ENCODE measurements around the gene ASTN2. TPM values are rescaled to one million over a fixed set of nuclear protein-coding genes. Genes with fewer than 3 reads are reported as not detected.

ASTN2 gene
- total RNA-seq, 4 donors from 2014 or later: 4.0 to 7.0 (median 4.9) TPM

- no peak overlapping the region for H3K4me3 ChIP-seq
- H3K4me1 ChIP-seq: no peaks in the 10 kb centered on the region
- no peak overlapping the region for H3K27ac ChIP-seq
- H3K9me3 ChIP-seq: peaks cover 0 to 5% (median 0%) of the 10 kb centered on the region in 3 donors
- no peaks in the 10 kb centered on the region for H3K36me3 ChIP-seq
- no peak for ATAC-seq
- no peak for TF ChIP-seq POLR2AphosphoS5 (IDR thresholded peaks at IDR 0.05)
- TF ChIP-seq POLR2A (IDR thresholded peaks at IDR 0.05): no peak
- no peak for TF ChIP-seq CTCF (IDR thresholded peaks at IDR 0.05)
- no peak for TF ChIP-seq EP300 (IDR thresholded peaks at IDR 0.05)
- 25 to 50% methylated on average over 1 of the region's 1 CpG for WGBS, 2 donors (ENCODE audit: low coverage in 1 of 2)
- no peaks in the 10 kb centered on the region for H3K27me3 ChIP-seq
These were observed 71.4 kb downstream of the ASTN2 start for GRCh38 chr9:117343427-117343826.

- TF ChIP-seq EP300 (IDR thresholded peaks at IDR 0.05): no peak
- no peak for TF ChIP-seq POLR2AphosphoS5 (IDR thresholded peaks at IDR 0.05)
- no peak for TF ChIP-seq CTCF (IDR thresholded peaks at IDR 0.05)
- no peak for TF ChIP-seq POLR2A (IDR thresholded peaks at IDR 0.05)
These were observed 73.7 kb downstream of the ASTN2 start for GRCh38 chr9:117341151-117341550.

GRCh38 chr9:117340422-117340821, 74.4 kb downstream of the ASTN2 start:
- WGBS, 2 donors (ENCODE audit: low coverage in 1 of 2): 75 to 95% methylated on average over 1 to 3 of the region's 4 CpGs
- Histone ChIP-seq H3K27ac (no peak overlapping the region), H3K36me3 (no peaks in the 10 kb centered on the region), H3K4me3 (no peak overlapping the region), H3K27me3 (no peaks in the 10 kb centered on the region), H3K9me3 (peaks cover 0 to 5% (median 0%) of the 10 kb centered on the region in 3 donors), H3K4me1 (no peaks in the 10 kb centered on the region)
- no peak for ATAC-seq
- TF ChIP-seq CTCF (IDR thresholded peaks at IDR 0.05) (no peak), POLR2A (IDR thresholded peaks at IDR 0.05) (no peak), EP300 (IDR thresholded peaks at IDR 0.05) (no peak), POLR2AphosphoS5 (IDR thresholded peaks at IDR 0.05) (no peak)

More at GRCh38 chr9:117341151-117341550, 73.7 kb downstream of the ASTN2 start:
- 44% methylated on average over 2 of the region's 2 CpGs for WGBS, 2 donors (ENCODE audit: low coverage in 1 of 2)
- ATAC-seq: no peak
- no peaks in the 10 kb centered on the region for H3K36me3 ChIP-seq
- no peaks in the 10 kb centered on the region for H3K4me1 ChIP-seq
- H3K27ac ChIP-seq: no peak overlapping the region
- H3K4me3 ChIP-seq: no peak overlapping the region
- peaks cover 0 to 5% (median 0%) of the 10 kb centered on the region in 3 donors for H3K9me3 ChIP-seq
- H3K27me3 ChIP-seq: no peaks in the 10 kb centered on the region

- no peak for TF ChIP-seq CTCF (IDR thresholded peaks at IDR 0.05)
- TF ChIP-seq POLR2A (IDR thresholded peaks at IDR 0.05): no peak
- no peak for TF ChIP-seq POLR2AphosphoS5 (IDR thresholded peaks at IDR 0.05)
- TF ChIP-seq EP300 (IDR thresholded peaks at IDR 0.05): no peak
- H3K4me3 ChIP-seq: no peak overlapping the region
- no peaks in the 10 kb centered on the region for H3K4me1 ChIP-seq
- 0 to 40% methylated on average over 1 to 2 of the region's 2 CpGs for WGBS, 2 donors (ENCODE audit: low coverage in 1 of 2)
- no peak overlapping the region for H3K27ac ChIP-seq
- H3K27me3 ChIP-seq: no peaks in the 10 kb centered on the region
- ATAC-seq: no peak
- H3K36me3 ChIP-seq: no peaks in the 10 kb centered on the region
- H3K9me3 ChIP-seq: no peaks in the 10 kb centered on the region
These were observed 78.9 kb downstream of the ASTN2 start for GRCh38 chr9:117335837-117336433.

- Histone ChIP-seq H3K9me3 (no peaks in the 10 kb centered on the region), H3K27ac (no peak overlapping the region), H3K4me1 (no peaks in the 10 kb centered on the region), H3K27me3 (no peaks in the 10 kb centered on the region), H3K4me3 (no peak overlapping the region), H3K36me3 (no peaks in the 10 kb centered on the region)
- no peak for TF ChIP-seq POLR2AphosphoS5 (IDR thresholded peaks at IDR 0.05)
- TF ChIP-seq CTCF (IDR thresholded peaks at IDR 0.05): no peak
- TF ChIP-seq EP300 (IDR thresholded peaks at IDR 0.05): no peak
- no peak for TF ChIP-seq POLR2A (IDR thresholded peaks at IDR 0.05)
- 83 to 86% methylated on average over 1 to 2 of the region's 2 CpGs for WGBS, 2 donors (ENCODE audit: low coverage in 1 of 2)
- ATAC-seq: no peak
These were observed 80.8 kb downstream of the ASTN2 start for GRCh38 chr9:117334101-117334500.
